K562 (cell line): ENCODE measurements around the gene ANKH. TPM values are rescaled to one million over a fixed set of nuclear protein-coding genes. Genes with fewer than 3 reads are reported as not detected.

Experiments
- CCNT2 ChIP-seq: IDR thresholded peaks from 2 replicates; pipeline ENCODE4 v1.6.1; 2011; ENCODE audit warnings: borderline replicate concordance, low read depth, mild to moderate bottlenecking, moderate library complexity, mixed read lengths, low read length; ENCODE audit not compliant: insufficient read length; ENCODE audit errors: extremely low read depth
- CHCHD3 ChIP-seq: fragments of 250-450 bp; sonication (Bioruptor Pico); IDR thresholded peaks from 2 replicates; pipeline ENCODE4 v2.1.2; 2022; ENCODE audit warnings: mild to moderate bottlenecking
- ETV1 ChIP-seq: fragments of 450-650 bp; conservative IDR thresholded peaks from 2 replicates; pipeline ENCODE4 v1.6.1; 2016; ENCODE audit warnings: missing genetic modification characterization, control low read depth, low read depth, missing compliant biosample characterization
- ETV5 ChIP-seq: sonication (generic); formaldehyde crosslinking; IDR thresholded peaks from 2 replicates; pipeline ENCODE4 v1.4.0; 2020; ENCODE audit warnings: low read depth, mild to moderate bottlenecking, missing genetic modification reagents
- FOXA3 ChIP-seq, 2 experiments: fragments of 450-650 bp in 1 of 2; sonication (generic) in 1 of 2; formaldehyde crosslinking; IDR thresholded peaks in 1 of 2; conservative IDR thresholded peaks in 1 of 2; 2 replicates each; pipeline versions ENCODE4 v1.4.0 to v1.8.0; 2020 to 2022; ENCODE audit warnings: mild to moderate bottlenecking in 2 of 2, missing genetic modification reagents in 1 of 2
- JUN ChIP-seq, 2 experiments: sonication (generic) in 1 of 2; formaldehyde crosslinking in 1 of 2; IDR thresholded peaks; 2 replicates each; pipeline versions ENCODE4 v1.6.1 to v1.8.0; 2012 to 2022; ENCODE audit warnings: borderline replicate concordance in 2 of 2, mild to moderate bottlenecking in 2 of 2, improper control_type of control experiment in 1 of 2, low read depth in 1 of 2, low read length in 1 of 2, missing genetic modification reagents in 1 of 2
- PTBP1 ChIP-seq: fragments of 200-400 bp; formaldehyde crosslinking; IDR thresholded peaks from 2 replicates; pipeline ENCODE4 v1.6.1; 2017; ENCODE audit warnings: low read depth, low read length
- SLC30A9 ChIP-seq: fragments of 250-450 bp; sonication (Bioruptor Pico); IDR thresholded peaks from 2 replicates; pipeline ENCODE4 v1.8.0; 2022; ENCODE audit warnings: mild to moderate bottlenecking, moderate library complexity
- SMARCA4 ChIP-seq: fragments of 450-650 bp; IDR thresholded peaks from 2 replicates; pipeline ENCODE4 v1.6.1; 2016
- XRCC3 ChIP-seq: fragments of 450-650 bp; IDR thresholded peaks from 2 replicates; pipeline ENCODE4 v1.6.1; 2017; ENCODE audit warnings: mild to moderate bottlenecking, moderate library complexity
- ZNF212 ChIP-seq: fragments of 450-650 bp; formaldehyde crosslinking; IDR thresholded peaks from 2 replicates; pipeline ENCODE4 v1.4.0; 2020; ENCODE audit warnings: mild to moderate bottlenecking
- ZNF75A ChIP-seq: fragments of 450-650 bp; formaldehyde crosslinking; IDR thresholded peaks from 2 replicates; pipeline ENCODE4 v1.4.0; 2020; ENCODE audit warnings: mild to moderate bottlenecking
- polyA plus RNA-seq, 8 experiments: library from polyadenylated mRNA; depleted of rRNA in 4 of 8; stranded (reverse) in 5 of 8; unstranded in 3 of 8; fragments of >200 nt; fragmentation: Nextera tagmentation in 2 of 8; fragmentation: Illumina TruSeq in 1 of 8; extraction: Ambion mirVana in 2 of 8; extraction: Trizol in 1 of 8; gene quantifications; 2 replicates each; pipeline versions ENCODE4 v1.2.1 to v1.2.3, GENCODE V29; 2011 to 2014; ENCODE audit warnings: inconsistent platforms in 1 of 8, missing spikeins in 1 of 8
- total RNA-seq, 7 experiments: library from RNA; depleted of rRNA in 6 of 7; stranded (reverse); fragments of >200 nt in 6 of 7; fragmentation: Illumina TruSeq in 2 of 7; extraction: Trizol in 2 of 7; gene quantifications; 2 replicates each; pipeline versions ENCODE4 v1.2.1 to v1.2.3, GENCODE V29; 2011 to 2021; ENCODE audit warnings: low replicate concordance in 1 of 7
- TF ChIP-seq, protein P1 (sequence below), 2 experiments: fragments of 200-800 bp in 1 of 2; sonication (Bioruptor generic) in 1 of 2; sonication (generic) in 1 of 2; formaldehyde crosslinking in 1 of 2; IDR thresholded peaks in 1 of 2; conservative IDR thresholded peaks in 1 of 2; 2 replicates each; pipeline versions ENCODE4 v1.5.0 to v1.6.1; 2016 to 2020; ENCODE audit warnings: missing compliant biosample characterization in 1 of 2, missing genetic modification characterization in 1 of 2, missing genetic modification reagents in 1 of 2
- TF ChIP-seq, protein P2 (sequence below): sonication (generic); formaldehyde crosslinking; IDR thresholded peaks from 2 replicates; pipeline ENCODE4 v1.9.0; 2022; ENCODE audit warnings: mild to moderate bottlenecking, missing genetic modification reagents
- TF ChIP-seq, protein P3 (sequence below): sonication (generic); formaldehyde crosslinking; IDR thresholded peaks from 2 replicates; pipeline ENCODE4 v1.8.0; 2023; ENCODE audit warnings: missing genetic modification reagents, mild to moderate bottlenecking, borderline replicate concordance
- TF ChIP-seq, protein P4 (sequence below): fragments of 450-650 bp; formaldehyde crosslinking; IDR thresholded peaks from 2 replicates; pipeline ENCODE4 v1.4.0; 2020; ENCODE audit warnings: mild to moderate bottlenecking, moderate library complexity

ANKH gene
- total and polyA plus RNA-seq, 9 of the 15 experiments (the other 6 are each of a cell fraction or from before 2014, with no cell fraction given) = 0.79 to 12.2 (median 4.5) TPM

DNA sequence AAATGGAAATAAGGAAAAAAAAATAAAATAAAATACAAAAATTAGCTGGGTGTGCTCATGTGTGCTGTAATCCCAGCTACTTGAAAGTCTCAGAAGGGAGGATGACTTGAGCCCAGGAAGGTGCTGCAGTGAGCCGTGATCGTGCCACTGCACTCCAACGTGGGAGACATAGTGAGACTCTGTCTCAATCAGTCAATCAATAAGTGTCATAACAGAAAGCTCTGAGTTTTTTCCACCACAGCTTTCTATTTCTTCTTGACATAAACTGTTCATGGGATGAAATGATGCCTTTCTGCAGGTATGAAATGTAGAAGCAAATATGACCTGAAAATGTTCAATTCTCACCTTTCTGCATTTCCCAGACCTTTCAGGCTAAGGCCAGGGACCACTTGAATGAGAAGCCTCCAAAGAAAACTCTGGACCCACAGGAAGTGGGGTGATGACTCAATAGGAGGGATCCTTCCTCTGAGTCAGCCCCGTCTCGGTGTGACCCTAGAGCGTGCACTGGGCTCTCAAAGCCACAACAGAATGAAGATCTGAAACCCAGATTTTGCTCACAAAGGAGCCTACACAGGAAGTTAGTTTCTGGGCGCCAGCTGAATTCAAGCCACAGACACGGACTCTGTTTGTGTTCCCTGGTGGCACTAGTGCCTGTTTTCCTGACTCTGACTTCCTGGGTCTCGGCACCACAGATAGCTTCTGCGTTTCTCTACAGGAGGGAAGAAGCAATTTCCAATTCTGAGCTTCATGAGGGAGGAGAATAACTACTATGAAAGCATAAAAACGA lies 62.0 kb downstream of the ANKH start (continued):
- TF ChIP-seq ETV5 (peak; percentile 90), PTBP1 (no peak), CCNT2 (no peak), FOXA3 (CRISPR knock-in tag; conservative IDR thresholded peaks at IDR 0.05 in 1 of 2, IDR thresholded peaks at IDR 0.05 in 1 of 2) (no peak), ZNF75A (CRISPR knock-in tag) (no peak), JUN (IDR thresholded peaks at IDR 0.05; ENCODE audit: borderline replicate concordance, low read depth, low read length) (peak; percentile 90), JUN (CRISPR knock-in tag; IDR thresholded peaks at IDR 0.05; ENCODE audit: borderline replicate concordance) (no peak), XRCC3 (no peak), SLC30A9 (no peak), SMARCA4 (peak; percentile 62; the same call in 1 of the 2 replicates), ETV1 (tag) (peak; percentile 92), ZNF212 (CRISPR knock-in tag) (no peak), CHCHD3 (CRISPR knock-in tag) (no peak)
- TF ChIP-seq, protein P1, sequence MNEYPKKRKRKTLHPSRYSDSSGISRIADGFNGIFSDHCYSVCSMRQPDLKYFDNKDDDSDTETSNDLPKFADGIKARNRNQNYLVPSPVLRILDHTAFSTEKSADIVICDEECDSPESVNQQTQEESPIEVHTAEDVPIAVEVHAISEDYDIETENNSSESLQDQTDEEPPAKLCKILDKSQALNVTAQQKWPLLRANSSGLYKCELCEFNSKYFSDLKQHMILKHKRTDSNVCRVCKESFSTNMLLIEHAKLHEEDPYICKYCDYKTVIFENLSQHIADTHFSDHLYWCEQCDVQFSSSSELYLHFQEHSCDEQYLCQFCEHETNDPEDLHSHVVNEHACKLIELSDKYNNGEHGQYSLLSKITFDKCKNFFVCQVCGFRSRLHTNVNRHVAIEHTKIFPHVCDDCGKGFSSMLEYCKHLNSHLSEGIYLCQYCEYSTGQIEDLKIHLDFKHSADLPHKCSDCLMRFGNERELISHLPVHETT (CRISPR knock-in tag; conservative IDR thresholded peaks at IDR 0.05 in 1 of 2, IDR thresholded peaks at IDR 0.05 in 1 of 2) = 0 out of 4 replicates have a peak, but pooled peaks of 1 of the 2 experiments have one; percentile 36
- TF ChIP-seq, protein P2, sequence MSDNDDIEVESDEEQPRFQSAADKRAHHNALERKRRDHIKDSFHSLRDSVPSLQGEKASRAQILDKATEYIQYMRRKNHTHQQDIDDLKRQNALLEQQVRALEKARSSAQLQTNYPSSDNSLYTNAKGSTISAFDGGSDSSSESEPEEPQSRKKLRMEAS (CRISPR knock-in tag) = 0 out of 2 replicates have a peak, but pooled peaks have one; percentile 42
- TF ChIP-seq, protein P3, sequence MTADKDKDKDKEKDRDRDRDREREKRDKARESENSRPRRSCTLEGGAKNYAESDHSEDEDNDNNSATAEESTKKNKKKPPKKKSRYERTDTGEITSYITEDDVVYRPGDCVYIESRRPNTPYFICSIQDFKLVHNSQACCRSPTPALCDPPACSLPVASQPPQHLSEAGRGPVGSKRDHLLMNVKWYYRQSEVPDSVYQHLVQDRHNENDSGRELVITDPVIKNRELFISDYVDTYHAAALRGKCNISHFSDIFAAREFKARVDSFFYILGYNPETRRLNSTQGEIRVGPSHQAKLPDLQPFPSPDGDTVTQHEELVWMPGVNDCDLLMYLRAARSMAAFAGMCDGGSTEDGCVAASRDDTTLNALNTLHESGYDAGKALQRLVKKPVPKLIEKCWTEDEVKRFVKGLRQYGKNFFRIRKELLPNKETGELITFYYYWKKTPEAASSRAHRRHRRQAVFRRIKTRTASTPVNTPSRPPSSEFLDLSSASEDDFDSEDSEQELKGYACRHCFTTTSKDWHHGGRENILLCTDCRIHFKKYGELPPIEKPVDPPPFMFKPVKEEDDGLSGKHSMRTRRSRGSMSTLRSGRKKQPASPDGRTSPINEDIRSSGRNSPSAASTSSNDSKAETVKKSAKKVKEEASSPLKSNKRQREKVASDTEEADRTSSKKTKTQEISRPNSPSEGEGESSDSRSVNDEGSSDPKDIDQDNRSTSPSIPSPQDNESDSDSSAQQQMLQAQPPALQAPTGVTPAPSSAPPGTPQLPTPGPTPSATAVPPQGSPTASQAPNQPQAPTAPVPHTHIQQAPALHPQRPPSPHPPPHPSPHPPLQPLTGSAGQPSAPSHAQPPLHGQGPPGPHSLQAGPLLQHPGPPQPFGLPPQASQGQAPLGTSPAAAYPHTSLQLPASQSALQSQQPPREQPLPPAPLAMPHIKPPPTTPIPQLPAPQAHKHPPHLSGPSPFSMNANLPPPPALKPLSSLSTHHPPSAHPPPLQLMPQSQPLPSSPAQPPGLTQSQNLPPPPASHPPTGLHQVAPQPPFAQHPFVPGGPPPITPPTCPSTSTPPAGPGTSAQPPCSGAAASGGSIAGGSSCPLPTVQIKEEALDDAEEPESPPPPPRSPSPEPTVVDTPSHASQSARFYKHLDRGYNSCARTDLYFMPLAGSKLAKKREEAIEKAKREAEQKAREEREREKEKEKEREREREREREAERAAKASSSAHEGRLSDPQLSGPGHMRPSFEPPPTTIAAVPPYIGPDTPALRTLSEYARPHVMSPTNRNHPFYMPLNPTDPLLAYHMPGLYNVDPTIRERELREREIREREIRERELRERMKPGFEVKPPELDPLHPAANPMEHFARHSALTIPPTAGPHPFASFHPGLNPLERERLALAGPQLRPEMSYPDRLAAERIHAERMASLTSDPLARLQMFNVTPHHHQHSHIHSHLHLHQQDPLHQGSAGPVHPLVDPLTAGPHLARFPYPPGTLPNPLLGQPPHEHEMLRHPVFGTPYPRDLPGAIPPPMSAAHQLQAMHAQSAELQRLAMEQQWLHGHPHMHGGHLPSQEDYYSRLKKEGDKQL (CRISPR knock-in tag) = no peak
- TF ChIP-seq, protein P4, sequence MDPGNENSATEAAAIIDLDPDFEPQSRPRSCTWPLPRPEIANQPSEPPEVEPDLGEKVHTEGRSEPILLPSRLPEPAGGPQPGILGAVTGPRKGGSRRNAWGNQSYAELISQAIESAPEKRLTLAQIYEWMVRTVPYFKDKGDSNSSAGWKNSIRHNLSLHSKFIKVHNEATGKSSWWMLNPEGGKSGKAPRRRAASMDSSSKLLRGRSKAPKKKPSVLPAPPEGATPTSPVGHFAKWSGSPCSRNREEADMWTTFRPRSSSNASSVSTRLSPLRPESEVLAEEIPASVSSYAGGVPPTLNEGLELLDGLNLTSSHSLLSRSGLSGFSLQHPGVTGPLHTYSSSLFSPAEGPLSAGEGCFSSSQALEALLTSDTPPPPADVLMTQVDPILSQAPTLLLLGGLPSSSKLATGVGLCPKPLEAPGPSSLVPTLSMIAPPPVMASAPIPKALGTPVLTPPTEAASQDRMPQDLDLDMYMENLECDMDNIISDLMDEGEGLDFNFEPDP = no peak
